Renal pelvis (tissue), 12 donors: Measurements from ENCODE around the gene DKK2. TPM values are rescaled to one million over a fixed set of nuclear protein-coding genes. Genes with fewer than 3 reads are reported as not detected.

Source experiments
- DNase-seq: peaks from one replicate; pipeline ENCODE4 v3.0.0-alpha.2; 2013
- long read RNA-seq, 16 experiments: transcript quantifications; one replicate each; lab custom pipeline, GENCODE V29; 2026
- polyA plus RNA-seq, 3 donors: library from polyadenylated mRNA; unstranded; fragments of 120-200 nt; gene quantifications; one replicate each; pipeline ENCODE4 v1.2.1, GENCODE V29; 2013; ENCODE audit not compliant: insufficient read length in 3 of 3

Gene DKK2, protein sequence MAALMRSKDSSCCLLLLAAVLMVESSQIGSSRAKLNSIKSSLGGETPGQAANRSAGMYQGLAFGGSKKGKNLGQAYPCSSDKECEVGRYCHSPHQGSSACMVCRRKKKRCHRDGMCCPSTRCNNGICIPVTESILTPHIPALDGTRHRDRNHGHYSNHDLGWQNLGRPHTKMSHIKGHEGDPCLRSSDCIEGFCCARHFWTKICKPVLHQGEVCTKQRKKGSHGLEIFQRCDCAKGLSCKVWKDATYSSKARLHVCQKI
- polyA plus RNA-seq = 1 to 10 TPM; 1.2 to 2.5 (median 1.5) TPM
- long read RNA-seq, donor 1, partial matches to known transcripts = 0 of 2 reads
- long read RNA-seq, donor 1, other reads (novel, unspliced or antisense) = 0 of 2 reads
- long read RNA-seq, donor 2, partial matches to known transcripts = 0 of 1 reads
- long read RNA-seq, donor 2, other reads (novel, unspliced or antisense) = 0 of 1 reads
- long read RNA-seq, donor 3, partial matches to known transcripts = 0 of 1 reads
- long read RNA-seq, donor 3, other reads (novel, unspliced or antisense) = 0 of 1 reads
- long read RNA-seq, donor 4 = 0 reads
- long read RNA-seq, donor 5 = 0 reads
- long read RNA-seq, donor 6 = 0 reads
- long read RNA-seq, donor 7, partial matches to known transcripts = 0 of 1 reads
- long read RNA-seq, donor 7, other reads (novel, unspliced or antisense) = 0 of 1 reads
- long read RNA-seq, donor 8, transcript DKK2-201 (4 exons, 3,638 nt) = major isoform, 19 of 33 reads
- long read RNA-seq, donor 8, partial matches to known transcripts = 10 of 33 reads
- long read RNA-seq, donor 8, other reads (novel, unspliced or antisense) = 0 of 33 reads
- long read RNA-seq, donor 9 = 0 reads
- long read RNA-seq, donor 10 = 0 reads
- long read RNA-seq, donor 11 = 0 reads
- long read RNA-seq, donor 12, partial matches to known transcripts = 0 of 1 reads
- long read RNA-seq, donor 12, other reads (novel, unspliced or antisense) = 0 of 1 reads
- long read RNA-seq, donor 13 = 0 reads
- long read RNA-seq, donor 14, partial matches to known transcripts = 0 of 1 reads
- long read RNA-seq, donor 14, other reads (novel, unspliced or antisense) = 0 of 1 reads
- long read RNA-seq, donor 15, transcript DKK2-201 (4 exons, 3,638 nt) = major isoform, 5 of 5 reads
- long read RNA-seq, donor 15, partial matches to known transcripts = 0 of 5 reads
- long read RNA-seq, donor 15, other reads (novel, unspliced or antisense) = 0 of 5 reads
- long read RNA-seq, donor 16, partial matches to known transcripts = 0 of 1 reads
- long read RNA-seq, donor 16, other reads (novel, unspliced or antisense) = 0 of 1 reads

DNA sequence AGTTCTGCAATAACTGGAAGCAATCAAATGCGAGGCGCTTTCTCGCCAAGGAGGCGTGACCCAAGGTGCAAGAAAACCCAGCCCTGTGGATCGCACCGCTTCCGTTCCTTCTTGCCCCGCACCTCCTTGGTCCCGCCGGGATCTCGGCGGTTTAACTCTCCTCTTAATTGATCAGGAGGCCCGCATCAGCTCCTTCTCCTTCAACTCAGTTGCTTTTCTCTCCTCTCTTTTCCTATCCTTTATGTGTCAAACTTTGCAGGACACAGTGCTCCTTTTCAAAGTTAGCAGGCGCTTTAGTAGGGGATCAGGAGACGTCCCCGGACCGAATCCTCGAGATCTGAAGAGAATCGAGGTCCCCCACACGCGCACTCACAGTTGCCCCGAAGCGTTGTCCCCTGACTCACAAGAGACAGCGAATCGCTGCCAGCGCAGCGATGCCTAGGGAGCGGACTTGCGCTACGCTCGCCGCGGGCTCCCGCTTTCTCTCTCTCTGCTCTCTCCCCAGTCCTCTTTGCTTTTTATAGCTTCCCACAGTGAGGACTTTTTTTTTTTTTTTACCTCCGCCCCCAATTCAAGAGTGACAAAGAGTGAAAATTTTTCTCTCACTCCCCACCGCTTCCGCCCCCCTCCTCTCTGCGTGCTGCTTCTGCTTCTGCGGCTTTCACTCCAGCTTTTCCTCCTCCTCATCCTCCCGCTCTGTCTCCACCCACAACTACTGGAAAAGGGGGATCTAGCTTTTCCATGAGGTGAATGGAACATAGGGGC lies at the start of gene DKK2:
Gene DKK2 (minus strand): TSS at position 495 of the 765 bp plus-strand sequence. CDS start 722 bp downstream, outside the sequence.
- no peak for DNase-seq

DNA sequence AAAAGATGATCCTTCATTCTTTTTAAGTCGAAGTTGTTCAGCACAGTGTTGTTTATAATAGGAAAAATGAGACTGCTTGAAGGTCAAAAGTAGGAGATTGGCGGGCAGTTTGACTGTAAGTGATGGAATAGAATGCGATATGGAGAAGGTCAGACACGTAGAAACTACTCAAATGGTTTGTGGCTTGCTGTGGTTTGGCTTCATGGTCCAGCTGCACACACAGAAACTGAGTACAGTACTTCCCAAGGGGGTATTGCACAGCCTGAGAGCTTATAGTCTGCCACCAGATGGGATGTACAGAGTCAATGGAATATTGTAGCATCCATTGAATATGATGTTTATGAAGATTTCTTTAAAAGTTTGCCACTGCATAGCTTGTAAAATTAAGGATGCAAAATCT lies 41.1 kb upstream of the DKK2 start:
- no peak for DNase-seq

DNA sequence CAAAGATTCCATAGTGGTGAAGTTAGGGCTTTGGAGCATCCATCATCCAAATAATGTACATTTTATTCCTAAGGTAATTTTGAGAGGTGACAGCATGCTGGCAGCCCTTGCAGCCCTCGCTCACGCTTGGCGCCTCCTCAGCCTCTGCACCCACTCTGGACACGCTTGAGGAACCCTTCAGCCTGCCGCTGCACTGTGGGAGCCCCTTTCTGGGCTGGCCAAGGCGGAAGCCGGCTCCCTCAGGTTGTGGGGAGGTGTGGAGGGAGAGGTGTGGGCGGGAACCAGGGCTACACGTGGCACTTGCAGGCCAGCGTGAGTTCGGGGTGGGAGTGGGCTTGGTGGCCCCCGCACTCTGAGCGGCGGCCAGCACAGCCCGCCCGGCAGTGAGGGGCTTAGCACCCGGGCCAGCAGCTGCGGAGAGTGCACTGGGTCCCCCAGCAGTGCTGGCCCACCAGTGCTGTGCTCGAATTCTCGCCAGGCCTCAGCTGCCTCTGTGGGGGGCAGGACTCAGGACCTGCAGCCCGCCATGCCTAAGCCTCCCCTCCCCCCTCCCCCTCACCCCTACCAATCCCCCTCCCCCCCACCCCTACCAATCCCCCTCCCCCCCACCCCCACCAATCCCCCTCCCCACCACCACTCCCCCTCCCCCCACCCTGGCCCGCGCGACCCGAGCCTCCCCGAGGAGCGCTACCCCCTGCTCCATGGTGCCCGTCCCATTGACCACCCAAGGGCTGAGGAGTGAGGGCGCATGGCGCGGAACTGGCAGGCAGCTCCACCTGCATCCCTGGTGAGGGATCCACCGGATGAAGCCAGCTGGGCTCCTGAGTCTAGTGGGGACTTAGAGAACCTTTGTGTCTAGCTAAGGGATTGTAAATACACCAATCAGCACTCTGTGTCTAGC lies 37.0 kb upstream of the DKK2 start:
- no peak for DNase-seq

DNA sequence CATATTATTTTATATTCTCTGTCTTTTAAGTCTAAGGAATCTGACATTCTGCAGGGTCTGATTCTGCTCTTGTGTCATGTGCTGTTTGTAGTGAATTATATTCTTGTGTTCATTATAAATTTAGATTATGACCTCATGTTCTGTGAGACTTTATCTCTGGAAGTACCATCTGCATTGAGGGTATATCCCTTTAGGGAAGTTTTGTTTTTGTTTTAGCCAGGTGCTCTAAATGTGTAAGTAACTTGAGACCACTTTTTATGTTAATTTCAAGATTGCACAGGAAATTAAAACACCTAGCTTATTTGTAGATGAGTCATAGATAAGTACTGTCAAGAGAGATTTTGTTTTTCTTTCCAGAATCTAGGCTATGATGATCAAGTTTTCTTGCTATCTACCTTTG lies 35.0 kb upstream of the DKK2 start:
- no peak for DNase-seq

DNA sequence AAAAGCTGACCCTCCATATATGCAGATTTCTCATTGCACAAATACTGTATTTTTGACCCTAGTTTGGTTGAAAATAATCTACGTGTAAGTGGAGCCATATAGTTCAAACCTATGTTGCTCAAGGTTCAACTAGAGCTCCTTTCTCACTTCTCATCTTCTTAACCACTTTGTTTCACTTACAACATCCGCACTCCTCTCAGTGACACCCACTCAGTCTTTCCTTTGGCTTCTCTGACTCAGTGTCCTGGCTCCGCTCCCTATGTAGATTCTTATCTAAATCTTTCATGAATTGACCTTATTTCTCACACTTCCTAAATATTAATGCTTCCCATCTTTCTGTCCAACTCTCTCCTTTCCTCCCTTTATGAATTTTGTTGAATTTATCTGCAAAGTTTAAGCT lies 32.9 kb upstream of the DKK2 start:
- DNase-seq = no peak

DNA sequence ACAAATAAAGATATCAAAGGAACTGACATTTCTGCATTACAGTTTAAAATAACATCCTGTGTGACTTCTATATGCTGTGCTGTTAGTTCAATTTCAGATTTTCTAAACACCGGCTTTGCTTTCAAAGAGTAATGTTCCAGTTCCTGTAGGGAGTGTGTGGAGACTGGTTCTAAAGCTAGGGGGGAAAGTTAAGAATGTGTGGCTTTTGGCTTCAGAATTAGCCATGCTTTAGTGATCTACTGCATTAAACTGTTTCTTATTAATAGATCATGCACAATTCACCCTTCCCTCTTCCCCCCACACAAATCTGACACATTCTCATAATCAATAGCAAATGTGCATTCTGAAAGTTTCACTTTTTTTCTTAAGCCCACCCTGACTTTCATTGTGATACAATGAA lies 32.0 kb upstream of the DKK2 start:
- no peak for DNase-seq

DNA sequence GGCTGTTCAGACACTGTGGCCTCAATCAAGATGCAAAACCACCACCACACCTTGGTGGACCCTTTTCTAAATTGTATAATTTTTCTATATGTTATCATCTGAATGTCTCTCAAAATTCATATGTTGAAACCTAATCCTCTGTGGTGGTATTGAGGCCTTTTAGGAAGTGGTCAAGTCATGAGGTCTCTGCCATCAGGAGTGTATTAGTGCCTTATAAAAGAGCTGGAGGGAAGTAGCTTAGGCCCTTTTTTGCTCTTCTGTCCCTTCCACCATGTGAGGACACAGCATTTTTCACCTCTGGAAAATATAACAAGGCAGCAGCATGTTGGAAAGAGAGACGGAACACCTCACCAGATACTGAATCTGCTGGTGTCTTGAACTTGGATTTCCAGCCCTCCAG lies 30.5 kb upstream of the DKK2 start:
- DNase-seq = no peak

DNA sequence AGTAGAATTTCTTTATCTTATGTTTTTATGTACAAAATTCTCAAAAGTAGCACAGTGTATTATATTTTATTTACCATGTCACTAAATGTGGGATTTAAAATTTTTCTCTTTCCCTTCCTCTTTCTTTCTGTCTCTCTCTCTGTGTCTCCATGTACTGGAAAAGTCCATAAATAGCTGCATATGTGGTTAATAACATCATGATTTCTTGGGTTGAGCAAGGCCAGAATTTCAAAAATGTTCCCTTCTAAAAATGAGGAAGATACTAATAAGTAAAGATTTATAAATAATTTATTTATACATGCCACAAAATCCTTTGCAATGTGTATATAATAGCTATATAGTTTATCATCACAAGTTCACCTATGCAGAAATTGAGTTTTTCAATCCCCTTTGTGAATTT lies 29.1 kb upstream of the DKK2 start:
- no peak for DNase-seq

DNA sequence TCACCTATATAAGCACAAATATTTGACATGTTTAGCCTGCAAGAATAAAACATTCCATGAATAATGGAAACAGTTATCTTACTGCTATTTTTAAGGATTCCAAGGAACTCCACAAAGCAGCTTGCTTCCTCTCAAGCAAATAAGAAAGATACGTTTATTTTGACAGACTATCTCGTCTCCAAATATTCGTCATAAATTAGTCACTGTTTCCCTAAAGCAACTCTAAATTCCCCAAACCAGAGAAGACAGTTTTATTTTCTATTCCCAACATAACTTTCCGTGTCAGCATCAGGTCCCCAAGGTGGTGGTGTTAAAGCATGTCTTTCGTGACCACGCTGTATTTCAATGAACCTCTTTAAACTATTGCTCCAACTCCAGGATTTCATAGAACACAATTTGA lies 24.3 kb upstream of the DKK2 start:
- DNase-seq = no peak

DNA sequence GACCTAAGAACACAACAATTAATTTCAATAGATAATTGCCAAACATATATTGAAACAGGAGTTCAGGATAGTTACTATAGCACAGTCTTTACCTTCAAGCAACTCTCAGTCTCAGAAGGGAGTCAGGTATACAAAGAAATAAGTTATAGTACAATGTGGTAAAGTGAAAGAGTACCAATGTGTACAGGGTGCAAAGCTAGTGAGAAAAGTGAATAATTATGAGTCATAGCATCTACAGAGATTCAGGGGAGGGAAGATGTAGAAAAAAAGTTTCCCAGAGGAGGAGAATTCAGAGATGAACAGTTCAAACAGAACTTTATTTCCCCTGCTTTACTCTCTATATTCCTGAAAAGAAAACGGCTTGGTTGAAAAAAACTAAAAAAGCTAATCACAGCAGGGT lies 22.7 kb upstream of the DKK2 start:
- no peak for DNase-seq

DNA sequence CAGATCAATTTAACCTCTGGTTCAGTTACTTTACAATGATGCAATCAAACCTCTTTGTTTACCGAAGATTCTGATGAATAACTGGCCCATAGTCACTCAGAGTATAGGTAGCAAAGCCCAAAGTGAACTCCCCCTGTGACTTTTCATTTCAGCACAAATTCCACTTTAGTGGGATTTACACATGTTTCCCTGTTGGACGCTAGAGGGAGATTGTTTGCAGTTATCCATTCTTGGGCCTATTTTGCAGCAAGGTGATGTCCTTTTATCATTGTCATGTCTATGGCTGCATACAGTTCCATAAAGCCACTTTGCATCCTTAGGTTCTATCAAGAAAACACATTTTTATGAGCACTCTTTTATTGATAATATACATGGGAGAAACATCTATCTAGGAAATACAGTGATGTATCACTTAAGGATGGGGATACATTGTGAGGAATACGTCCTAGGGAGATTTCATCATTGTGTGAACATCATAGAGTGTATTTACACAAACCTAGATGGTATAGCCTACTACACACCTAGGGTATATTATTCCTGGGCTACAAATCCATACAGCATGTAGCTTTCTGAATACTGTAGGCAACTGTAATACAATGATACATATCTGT lies 14.5 kb upstream of the DKK2 start:
- no peak for DNase-seq

DNA sequence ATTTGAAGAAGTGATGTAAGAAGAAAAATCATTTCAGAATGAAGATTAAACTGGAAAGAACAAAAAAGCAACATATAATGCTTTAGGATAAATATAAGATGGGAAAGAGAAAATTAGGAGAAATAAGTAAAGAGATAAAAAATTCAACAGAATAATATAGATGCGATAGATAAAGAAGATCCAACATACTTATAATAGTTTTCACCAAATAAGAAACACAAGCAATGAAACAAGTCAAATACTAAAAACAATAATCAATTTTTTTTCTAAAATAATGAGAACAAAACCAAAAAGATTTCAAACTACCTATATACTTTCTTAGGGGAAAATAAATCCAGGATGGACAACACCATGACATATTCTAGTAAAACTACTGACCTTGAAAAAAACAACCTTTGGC lies 10.1 kb upstream of the DKK2 start:
- DNase-seq = no peak

DNA sequence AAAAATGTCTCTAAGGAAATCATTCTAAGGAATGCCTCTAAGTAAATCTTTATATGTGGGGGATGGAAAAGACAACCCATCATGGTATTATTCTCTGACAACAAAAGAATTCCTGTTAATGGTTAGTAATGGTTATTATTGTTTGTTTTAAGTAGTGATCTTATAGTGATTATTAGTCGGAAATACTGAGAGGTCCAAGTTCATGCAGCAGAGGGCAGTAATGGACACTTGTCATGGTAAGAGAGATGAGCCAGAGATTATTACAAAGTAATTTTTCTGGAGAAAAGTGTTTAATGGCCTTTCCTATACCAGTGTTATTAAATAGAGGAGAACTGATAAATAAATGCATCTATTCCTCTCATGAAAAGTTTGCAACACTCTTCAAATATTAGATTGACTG lies 8.1 kb upstream of the DKK2 start:
- no peak for DNase-seq

DNA sequence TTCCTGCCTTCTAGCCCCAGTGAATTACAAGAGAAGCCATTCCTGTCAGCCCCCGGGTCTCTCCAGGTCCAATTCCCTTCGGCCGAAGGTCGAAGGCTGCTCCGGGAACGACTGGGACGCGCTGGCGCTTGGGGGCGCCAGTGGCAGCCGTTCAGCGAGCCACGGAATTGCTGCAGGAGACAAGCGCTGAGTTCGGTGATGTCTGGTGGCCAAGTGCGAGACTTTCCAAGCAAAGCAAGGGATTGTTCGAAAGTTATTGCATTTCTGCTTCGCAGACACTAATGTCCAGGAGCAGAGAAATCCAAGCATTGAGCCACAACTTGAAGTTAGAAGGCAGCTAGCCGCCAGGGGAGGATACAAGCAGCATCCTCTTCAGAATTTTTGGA lies 1.1 kb upstream of the DKK2 start:
- DNase-seq = no peak

DNA sequence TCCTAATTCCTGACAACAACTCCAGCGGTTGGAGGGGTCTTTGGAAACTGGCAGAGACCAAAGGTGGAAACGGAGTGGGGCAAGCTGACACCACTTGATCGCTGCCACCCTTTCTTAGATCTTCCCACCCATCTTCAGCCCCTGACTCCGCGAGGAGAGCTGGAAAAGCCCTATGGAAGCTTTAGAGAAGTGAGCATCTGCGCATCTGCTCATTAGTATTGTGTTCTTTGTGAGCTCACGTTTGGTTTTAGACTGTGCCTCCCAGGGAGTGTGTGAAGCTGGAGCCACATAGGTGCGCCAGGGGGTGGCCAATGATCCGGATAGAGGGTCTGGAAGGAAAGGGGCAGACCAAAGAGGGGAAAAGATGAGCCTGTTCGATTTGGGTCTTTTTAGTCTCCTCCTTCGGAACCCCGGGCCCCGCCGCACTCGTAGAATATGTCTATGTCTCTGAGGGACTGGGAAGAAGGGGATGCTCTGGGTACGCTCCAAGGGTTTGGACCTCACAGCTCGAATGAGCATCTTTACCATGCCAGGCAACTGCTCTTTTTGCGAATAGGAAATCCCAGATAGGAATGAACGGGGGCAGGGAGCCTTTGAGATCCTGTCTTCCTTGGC lies 578 bp upstream of the DKK2 start:
- DNase-seq = no peak

DNA sequence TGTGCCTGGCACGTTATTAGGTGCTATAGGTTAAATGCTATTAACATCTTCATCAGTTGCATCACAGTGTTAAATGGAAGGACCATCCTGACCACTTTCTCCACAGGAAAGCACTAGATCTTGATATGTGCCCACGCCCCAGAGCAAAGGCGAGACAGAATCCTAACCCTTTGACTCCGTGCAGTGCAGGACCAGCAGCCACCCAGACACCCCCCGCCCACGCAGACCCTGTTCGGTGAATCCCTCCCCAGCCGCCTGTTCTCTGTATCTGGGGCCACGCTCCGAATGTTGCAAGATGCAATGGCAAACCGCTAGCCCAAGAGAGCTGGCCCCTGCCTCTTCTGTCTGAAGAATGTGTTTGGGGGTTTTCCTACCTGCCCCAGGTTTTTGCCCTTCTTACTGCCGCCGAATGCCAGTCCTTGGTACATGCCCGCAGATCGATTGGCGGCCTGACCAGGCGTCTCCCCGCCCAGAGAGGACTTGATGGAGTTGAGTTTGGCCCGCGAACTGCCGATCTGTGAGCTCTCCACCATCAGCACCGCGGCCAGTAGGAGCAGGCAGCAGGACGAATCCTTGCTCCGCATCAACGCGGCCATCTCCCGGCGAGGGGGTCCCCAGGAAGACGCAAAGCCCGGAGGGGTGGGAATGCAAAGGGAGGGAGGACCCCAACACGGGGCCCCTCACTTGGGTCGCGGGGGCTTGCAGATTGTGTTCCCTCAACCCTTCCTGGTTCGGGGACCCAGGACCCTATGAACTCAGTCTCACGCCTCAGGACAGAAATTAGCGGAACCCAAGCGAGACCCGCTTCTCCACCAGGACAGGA lies 906 bp downstream of the DKK2 start:
- no peak for DNase-seq

DNA sequence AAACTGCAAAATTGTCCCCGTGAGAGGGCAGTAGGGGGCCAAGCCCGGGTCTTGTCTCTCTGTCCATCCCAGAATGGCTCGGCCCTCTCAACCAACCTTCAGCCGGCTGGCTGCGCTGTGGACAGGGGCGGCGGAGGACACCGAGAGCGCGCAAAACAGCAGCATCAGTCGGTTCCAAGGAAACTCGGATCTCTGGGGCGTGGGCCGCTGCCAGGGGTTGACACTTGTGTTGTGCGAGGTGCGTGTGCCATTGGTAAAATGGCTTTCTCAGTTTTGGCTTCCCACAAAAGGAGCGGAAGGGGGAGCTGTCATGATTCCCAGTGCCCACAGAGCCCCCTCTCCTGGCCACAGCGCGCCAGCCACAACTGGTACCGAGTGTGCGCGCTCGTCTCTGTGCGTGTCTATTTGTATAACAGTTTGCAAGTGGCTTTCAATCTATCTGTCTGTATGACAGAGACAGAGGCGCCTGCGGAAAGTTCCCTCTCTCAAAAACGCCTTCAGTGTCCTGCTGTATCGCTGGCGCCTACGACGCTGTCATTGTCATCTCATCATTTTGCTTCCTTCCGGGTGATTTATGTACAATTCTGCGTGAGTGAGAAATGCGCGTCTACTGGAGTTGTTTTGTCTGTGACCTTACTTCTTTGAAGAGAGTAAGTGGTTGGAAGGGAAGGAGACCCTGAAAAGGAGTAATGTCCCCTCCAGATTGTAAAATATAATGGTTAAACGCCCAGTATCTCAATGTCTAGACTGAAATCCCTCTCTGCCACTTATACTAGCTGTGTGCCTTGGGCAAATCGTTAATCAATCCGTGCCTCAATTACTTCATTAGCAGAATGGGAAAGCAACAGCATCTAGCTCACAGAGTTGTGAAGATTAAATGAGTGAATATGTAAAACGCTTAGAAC lies 1.8 kb downstream of the DKK2 start:
- no peak for DNase-seq
